ENCODE data around the gene MBLAC1. TPM values are rescaled to one million over a fixed set of nuclear protein-coding genes. Genes with fewer than 3 reads are reported as not detected.
"Not testable (repeated sequence)": the region's sequence is repeated elsewhere in the genome, so short reads cannot be mapped to it uniquely, and the experiment has no call there.

The MBLAC1 gene
- total RNA-seq, 1 donor = 3.5 TPM

GRCh38 chr7:100119970-100120732 is 6.6 kb upstream of the MBLAC1 start:
- DNase-seq (ENCODE audit: low read depth in 2 of 3, low spot score in 2 of 3) = peak; percentile 48 to 69 (median 60)

GRCh38 chr7:100120733-100121036 is 6.1 kb upstream of the MBLAC1 start:
- DNase-seq (ENCODE audit: low read depth in 2 of 3, low spot score in 2 of 3) = no peak

- DNase-seq (ENCODE audit: low read depth in 2 of 3, low spot score in 2 of 3) = no peak
These were observed 4.7 kb upstream of the MBLAC1 start for GRCh38 chr7:100122067-100122466.

GRCh38 chr7:100122568-100122967 is 4.2 kb upstream of the MBLAC1 start:
- no peak for DNase-seq (ENCODE audit: low read depth in 2 of 3, low spot score in 2 of 3)

- DNase-seq (ENCODE audit: low read depth in 2 of 3, low spot score in 2 of 3) = no peak
These were observed 2.2 kb upstream of the MBLAC1 start for GRCh38 chr7:100124301-100125230.

- DNase-seq (ENCODE audit: low read depth in 2 of 3, low spot score in 2 of 3) = no peak
These were observed 382 bp upstream of the MBLAC1 start for GRCh38 chr7:100126239-100126930.

GRCh38 chr7:100127866-100128636 is 1.3 kb downstream of the MBLAC1 start:
- peak in 1 of 3 donors; percentile 47 for DNase-seq (ENCODE audit: low read depth in 2 of 3, low spot score in 2 of 3)

GRCh38 chr7:100128637-100128963 is 1.8 kb downstream of the MBLAC1 start:
- DNase-seq (ENCODE audit: low read depth in 2 of 3, low spot score in 2 of 3) = no peak

GRCh38 chr7:100130220-100130607 is 3.4 kb downstream of the MBLAC1 start:
- not testable (repeated sequence) for DNase-seq (ENCODE audit: low read depth in 2 of 3, low spot score in 2 of 3)

GRCh38 chr7:100130608-100131453 is 4.1 kb downstream of the MBLAC1 start:
- peak; percentile 60 to 78 (median 66) for DNase-seq (ENCODE audit: low read depth in 2 of 3, low spot score in 2 of 3)

- DNase-seq (ENCODE audit: low read depth in 2 of 3, low spot score in 2 of 3) = no peak
These were observed 5.4 kb downstream of the MBLAC1 start for GRCh38 chr7:100132126-100132525.

GRCh38 chr7:100132697-100133151 is 6.0 kb downstream of the MBLAC1 start:
- peak in 2 of 3 donors; percentile 64 to 71 for DNase-seq (ENCODE audit: low read depth in 2 of 3, low spot score in 2 of 3)

- DNase-seq (ENCODE audit: low read depth in 2 of 3, low spot score in 2 of 3) = no peak
These were observed 11.3 kb downstream of the MBLAC1 start for GRCh38 chr7:100137851-100138760.

GRCh38 chr7:100141555-100141949 is 14.8 kb downstream of the MBLAC1 start:
- DNase-seq (ENCODE audit: low read depth in 2 of 3, low spot score in 2 of 3) = no peak

GRCh38 chr7:100142461-100142860 is 15.7 kb downstream of the MBLAC1 start:
- DNase-seq (ENCODE audit: low read depth in 2 of 3, low spot score in 2 of 3) = no peak

GRCh38 chr7:100146350-100146749 is 19.6 kb downstream of the MBLAC1 start:
- not testable (repeated sequence) for DNase-seq (ENCODE audit: low read depth in 2 of 3, low spot score in 2 of 3)

- no peak for DNase-seq (ENCODE audit: low read depth in 2 of 3, low spot score in 2 of 3)
These were observed 20.5 kb downstream of the MBLAC1 start for GRCh38 chr7:100147278-100147677.

- no peak for DNase-seq (ENCODE audit: low read depth in 2 of 3, low spot score in 2 of 3)
These were observed 21.4 kb downstream of the MBLAC1 start for GRCh38 chr7:100148225-100148558.

Measured in hematopoietic multipotent progenitor cell (in vitro differentiated cells).